ENCODE data around the gene TNS3.
"Not testable (repeated sequence)": the region's sequence is repeated elsewhere in the genome, so short reads cannot be mapped to it uniquely, and the experiment has no call there.

TNS3 gene

GRCh38 chr7:47559306-47560220 lies 22.3 kb downstream of the TNS3 start:
- no peak for DNase-seq

- no peak for DNase-seq
These were observed 23.9 kb downstream of the TNS3 start for GRCh38 chr7:47557694-47558670.

- DNase-seq, result no peak
These were observed 24.6 kb downstream of the TNS3 start for GRCh38 chr7:47557317-47557693.

- no peak for DNase-seq
These were observed 25.3 kb downstream of the TNS3 start for GRCh38 chr7:47556511-47557180.

GRCh38 chr7:47553309-47553708 lies 28.6 kb downstream of the TNS3 start:
- DNase-seq, result no peak

- no peak for DNase-seq
These were observed 29.3 kb downstream of the TNS3 start for GRCh38 chr7:47552621-47553020.

- DNase-seq, result no peak
These were observed 30.1 kb downstream of the TNS3 start for GRCh38 chr7:47551668-47552440.

- no peak for DNase-seq
These were observed 31.0 kb downstream of the TNS3 start for GRCh38 chr7:47550788-47551470.

GRCh38 chr7:47549916-47550315 lies 32.0 kb downstream of the TNS3 start:
- DNase-seq, result no peak

GRCh38 chr7:47549397-47549796 lies 32.5 kb downstream of the TNS3 start:
- DNase-seq, result no peak

GRCh38 chr7:47548546-47548945 lies 33.4 kb downstream of the TNS3 start:
- DNase-seq, result no peak

- no peak for DNase-seq
These were observed 35.0 kb downstream of the TNS3 start for GRCh38 chr7:47546733-47547494.

- no peak for DNase-seq
These were observed 35.7 kb downstream of the TNS3 start for GRCh38 chr7:47546171-47546570.

- DNase-seq, result no peak
These were observed 37.5 kb downstream of the TNS3 start for GRCh38 chr7:47544416-47544815.

- no peak for DNase-seq
These were observed 38.2 kb downstream of the TNS3 start for GRCh38 chr7:47543714-47544113.

GRCh38 chr7:47543056-47543455 lies 38.9 kb downstream of the TNS3 start:
- no peak for DNase-seq

GRCh38 chr7:47542051-47542450 lies 39.9 kb downstream of the TNS3 start:
- no peak for DNase-seq

- not testable (repeated sequence) for DNase-seq
These were observed 40.4 kb downstream of the TNS3 start for GRCh38 chr7:47541485-47541884.

- DNase-seq, result no peak
These were observed 41.2 kb downstream of the TNS3 start for GRCh38 chr7:47540387-47541350.

- no peak for DNase-seq
These were observed 41.9 kb downstream of the TNS3 start for GRCh38 chr7:47540053-47540386.

Measured in effector CD4-positive, alpha-beta T cell (primary cell).